ENCODE measurements around the gene CIAO2A.
"Not testable (repeated sequence)": the region's sequence is repeated elsewhere in the genome, so short reads cannot be mapped to it uniquely, and the experiment has no call there.

CIAO2A gene

DNA sequence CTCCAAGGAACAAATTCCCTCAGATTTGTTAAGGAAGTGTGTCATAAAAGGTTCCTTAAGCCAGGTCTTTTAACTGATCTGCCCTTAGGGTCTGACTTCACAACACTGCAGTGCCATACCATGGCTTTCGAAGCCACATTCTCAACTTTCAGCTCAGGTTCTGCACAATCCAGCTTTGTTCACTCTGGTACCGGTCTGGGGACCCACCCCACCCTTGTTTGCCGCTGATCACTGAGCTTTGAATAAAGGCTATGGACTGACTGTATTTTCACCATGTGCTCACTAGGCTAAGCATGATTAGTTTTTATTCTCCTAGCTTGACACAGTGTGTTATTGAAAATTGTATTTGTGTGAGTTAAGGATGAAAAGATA, 18.0 kb upstream of the CIAO2A start:
- no peak for DNase-seq

DNA sequence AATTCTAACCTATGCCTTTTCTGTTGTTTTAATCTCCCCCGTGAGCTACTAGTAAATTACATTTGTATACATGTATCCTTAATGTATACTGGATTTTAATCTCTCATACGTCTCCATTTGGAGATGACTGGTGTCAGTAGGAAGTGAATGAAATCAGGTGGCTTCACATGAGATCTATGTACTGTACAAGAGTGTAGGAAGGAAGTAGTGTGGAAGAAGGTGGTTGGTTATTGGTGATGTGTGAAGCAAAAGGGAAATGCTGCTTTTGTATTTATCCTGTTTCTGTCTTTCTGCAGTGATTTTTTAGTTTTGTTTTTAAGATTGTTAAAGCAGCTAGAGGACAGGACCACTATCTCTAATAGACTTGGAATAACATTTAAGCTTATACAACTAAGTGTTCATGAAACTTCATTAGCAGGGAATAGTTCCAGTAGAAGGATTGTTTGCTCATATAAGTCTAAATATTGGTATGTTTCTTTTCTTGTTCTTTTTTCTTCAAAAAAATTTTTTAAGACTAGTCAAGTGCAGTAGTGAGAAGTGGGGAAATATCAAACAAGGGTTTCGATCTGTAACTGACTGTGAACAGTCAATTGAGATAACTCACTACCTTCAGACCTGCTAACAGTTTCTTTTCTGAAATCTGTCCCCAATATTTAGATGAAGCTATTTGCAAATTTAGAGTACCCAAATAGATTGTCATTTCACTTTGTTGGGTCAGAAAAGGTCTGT, 17.5 kb upstream of the CIAO2A start:
- no peak for DNase-seq

DNA sequence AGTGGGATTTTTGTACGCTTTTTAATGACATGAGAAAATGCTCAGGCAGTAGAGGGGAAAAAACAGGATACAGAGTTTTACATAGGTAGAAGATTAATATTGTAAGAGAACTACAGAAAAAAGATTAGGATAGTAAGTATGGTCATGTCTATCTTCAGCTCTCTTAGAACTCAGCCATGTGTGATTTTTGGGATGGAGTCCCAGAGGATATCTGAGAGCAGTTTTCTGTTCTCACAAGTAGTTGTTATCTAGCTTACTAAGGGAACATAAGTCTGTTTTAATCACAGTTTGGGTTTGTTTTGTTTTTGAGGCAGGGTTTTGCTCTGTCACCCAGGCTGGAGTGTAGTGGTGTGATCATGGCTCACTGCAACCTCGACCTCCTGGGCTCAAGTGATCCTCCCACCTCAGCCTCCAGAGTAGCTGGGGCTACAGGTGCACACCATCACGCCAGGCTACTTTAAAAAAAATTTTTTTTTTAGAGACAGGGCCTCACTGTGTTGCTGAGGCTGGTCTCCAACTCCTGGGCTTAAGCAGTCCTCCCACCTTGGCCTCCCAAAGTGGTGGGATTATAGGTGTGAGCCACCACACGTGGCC, 16.6 kb upstream of the CIAO2A start:
- DNase-seq: not testable (repeated sequence)

DNA sequence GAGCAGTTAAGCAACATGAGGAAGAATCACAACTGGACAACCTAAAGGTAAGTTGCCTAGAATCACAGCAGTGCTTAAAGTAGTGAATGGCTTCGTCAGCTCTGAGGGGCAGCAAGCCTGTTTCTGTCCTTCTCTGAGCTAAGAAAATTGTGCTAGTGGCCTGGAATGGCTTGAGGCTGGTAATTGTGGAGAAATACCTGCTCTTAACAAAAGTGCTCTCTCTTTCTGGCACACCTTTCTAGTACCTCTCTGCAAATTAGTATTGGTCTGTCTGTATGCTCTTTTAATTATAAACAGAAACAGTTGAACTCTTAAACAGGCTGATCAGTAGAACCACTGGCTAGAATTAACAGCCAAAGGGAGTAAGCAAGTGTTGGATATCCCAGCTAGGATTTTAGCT, 13.7 kb upstream of the CIAO2A start:
- no peak for DNase-seq

DNA sequence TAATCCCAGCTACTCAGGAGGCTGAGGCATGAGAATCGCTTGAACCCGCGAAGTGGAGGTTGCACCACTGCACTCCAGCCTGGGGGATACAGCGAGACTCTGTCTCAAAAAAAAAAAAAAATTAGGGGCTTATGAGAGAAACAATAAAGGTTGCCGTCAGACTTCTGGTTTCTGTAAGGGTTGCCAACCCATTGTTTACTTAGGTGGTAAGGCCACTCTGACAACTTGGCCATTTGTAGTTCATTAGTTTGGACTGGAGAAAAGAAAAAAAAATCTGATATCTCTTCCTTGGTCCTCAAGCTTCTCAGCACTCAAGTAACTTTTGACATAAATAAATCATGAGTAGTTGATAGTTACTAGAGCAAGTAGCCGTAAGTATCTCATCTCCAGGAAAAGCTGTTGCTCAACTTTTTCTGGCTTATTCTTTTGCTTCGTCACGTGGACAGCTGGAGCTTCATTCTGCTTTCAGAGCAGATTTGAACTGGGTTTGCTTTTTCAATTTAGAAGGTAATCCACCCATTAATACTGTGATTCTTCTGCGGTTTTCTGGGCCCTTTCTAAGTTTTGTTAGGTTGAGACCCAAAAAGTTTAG, 11.6 kb upstream of the CIAO2A start:
- DNase-seq: no peak

DNA sequence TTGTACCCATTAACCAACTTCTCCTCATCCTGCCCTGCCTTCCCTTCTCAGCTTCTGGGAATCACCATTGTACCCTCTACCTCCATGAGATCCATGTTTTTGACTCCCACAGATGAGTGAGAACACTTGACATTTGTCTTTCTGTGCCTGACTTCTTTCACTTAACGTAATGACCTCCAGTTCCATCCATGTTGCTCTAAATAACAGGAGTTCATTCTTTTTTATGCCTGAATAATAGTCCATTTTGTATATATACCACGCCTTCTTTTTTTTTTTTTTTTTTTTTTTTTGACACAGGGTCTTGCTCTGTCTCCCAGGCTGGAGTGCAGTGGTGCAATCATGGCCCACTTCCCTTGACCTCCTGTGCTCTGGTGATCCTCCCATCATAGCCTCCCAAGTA, 8.9 kb upstream of the CIAO2A start:
- DNase-seq: no peak

DNA sequence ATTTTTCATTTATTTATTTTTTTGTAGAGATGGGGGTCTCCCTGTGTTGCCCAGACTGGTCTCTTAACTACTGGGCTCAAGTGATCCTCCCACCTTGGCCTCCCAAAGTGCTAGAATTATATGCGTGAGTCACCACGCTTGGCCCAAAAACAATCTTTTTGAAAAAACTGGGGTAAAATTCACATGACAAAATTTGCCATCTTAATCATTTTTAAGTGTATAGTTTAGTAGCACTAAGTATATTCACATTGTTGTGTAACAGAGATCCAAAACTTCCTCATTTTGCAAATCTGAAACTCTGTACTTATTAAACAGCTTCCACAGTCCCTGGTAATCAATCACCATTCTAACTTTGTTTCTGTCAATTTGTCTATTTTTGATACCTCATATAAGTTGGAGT, 7.3 kb upstream of the CIAO2A start:
- DNase-seq: no peak

DNA sequence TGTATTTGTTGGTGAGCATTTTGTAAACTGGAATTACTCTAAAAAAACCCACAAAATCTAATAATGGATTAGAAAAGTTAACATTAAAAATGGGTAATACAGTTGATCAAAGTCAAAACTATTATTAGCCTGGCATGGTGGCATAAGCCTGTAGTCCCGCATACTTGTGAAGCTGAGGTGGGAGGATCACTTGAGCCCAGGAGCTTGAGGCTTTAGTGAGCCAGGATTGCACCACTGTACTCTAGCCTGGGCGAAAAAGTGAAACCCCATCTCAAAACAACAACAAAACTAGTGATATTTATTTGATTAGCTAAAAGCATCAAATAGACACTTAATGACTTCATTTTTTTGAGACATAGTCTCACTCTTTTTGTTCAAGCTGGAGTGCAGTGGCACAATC, 5.7 kb upstream of the CIAO2A start:
- DNase-seq: no peak

DNA sequence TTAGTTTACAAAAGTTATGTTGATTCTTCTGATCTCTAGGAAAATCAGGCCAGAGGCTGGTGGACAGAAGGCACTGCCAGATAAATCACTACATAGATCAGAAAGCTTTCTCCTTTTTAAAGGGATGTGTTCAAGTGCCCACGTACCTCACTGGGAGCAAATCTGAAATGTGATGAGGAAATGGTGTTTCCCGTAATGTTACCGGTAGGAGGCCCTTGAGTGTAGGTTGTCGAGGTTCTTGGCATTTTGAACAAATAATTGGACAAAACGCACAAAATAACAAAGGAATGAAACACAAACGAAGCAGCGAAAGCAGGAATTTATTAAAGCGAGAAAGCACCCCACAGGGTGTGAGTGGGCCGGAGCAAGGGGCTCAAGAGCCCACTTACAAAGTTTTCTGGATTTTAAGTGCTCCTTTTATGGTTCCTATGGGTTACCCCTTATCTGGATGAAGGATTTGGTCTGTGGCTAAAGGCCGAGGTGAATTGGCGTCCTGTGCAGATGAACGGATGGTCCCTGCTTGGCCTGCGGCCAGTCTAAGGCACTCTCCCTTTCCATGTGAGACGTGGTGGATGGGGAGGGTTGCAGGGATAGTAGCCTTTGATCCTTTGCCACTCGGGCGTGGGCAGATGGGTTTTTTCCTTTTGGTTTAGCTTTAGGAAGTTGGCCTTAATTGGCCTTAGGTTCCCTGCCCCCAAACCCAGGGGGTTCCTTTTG, 3.2 kb upstream of the CIAO2A start:
- peak; percentile 10 for DNase-seq

DNA sequence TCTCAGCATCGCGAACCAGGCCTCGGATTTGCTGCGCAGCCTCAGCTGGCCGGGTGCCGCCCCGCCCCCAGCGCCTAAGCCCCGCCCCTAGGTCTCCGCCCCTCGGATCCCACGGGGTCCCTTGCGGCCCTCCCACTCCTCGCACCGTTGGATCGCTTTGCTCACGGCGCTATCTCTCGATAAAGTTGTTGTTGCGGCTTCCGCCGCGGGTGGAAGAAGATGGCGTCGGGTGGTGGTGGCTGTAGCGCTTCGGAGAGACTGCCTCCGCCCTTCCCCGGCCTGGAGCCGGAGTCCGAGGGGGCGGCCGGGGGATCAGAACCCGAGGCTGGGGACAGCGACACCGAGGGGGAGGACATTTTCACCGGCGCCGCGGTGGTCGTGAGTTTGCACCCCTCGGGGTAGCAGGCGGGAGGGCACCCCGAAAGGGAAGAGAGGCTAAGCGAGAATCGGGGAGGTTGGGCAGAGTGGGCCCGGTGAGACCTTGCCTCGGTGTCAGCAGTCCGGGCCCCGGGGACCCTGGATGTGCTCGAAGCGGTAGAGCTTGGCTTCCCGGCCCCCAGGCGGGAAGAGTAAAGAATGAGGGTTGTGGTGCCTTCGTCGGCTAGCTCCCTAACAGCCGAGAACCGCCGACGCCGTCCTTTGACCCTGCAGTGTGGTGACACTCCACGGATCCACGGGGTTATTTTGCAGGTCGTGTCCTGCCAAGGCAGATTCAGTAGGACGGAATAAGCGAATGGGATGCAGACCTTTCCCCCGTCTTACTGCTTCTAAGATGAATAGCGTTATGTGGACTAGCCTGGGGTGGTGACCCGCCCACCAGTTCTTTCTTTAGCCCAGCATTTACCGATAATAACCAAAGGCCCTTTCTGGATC, 2.4 kb upstream of the CIAO2A start, which contains the start of gene SNX1:
Gene SNX1, plus strand, starts transcription at position 188 of the 873 bp plus-strand sequence. Its CDS starts 32 bp downstream, at position 220.
- DNase-seq: peak; percentile 93

DNA sequence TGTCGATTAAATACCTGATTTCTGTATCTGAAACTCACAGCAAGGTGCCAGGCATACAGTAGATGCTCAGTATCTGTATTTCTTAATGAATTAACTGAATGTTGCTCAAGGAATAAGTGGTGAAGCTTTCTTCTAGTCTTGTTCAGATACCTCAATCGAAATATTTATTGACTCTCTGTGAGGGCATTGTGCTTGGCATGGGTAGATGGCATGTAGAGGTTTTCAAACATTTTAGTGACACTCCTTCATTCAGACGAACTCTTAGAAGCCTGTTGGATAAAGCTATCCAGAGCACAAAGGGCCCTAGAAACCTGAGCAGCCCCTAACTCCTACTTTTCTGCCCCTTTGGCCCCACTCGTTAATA, 1.8 kb upstream of the CIAO2A start:
- no peak for DNase-seq

DNA sequence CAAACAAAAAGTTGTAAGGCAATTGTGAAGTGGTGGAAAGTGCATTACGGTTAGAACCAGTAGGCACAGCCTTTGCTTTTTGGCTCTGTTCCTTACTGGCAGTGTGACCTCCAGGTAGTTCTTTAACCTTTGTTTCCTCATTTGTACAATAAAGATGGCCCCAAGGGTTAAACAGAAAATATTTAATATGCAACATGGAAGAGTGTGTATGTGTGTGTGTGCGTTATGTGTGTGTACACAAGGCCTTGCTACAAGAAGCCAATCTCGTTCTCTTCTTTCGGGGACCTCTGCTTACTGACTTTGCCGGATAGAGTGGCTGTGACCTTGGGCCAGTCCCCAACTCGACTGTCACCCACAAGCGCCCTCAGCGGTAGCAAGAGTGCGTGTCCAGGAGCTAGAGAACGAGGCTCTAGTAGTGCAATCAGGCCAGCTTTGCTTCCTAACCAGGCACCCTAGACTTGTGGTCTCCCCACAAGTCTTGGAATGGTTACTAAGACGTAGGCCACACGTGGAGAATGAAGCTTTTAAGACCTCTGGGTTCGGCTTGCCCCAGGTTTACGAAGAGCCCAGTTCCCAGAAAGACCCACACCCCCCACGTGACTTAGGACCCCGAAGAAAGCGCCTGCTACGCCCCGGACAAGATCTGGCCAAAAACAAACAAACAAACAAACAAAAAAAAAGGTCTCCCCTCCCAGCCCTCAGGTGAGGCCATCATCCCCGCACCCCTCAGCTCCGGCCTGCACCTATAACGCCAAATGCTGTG, 593 bp downstream of the CIAO2A start:
- DNase-seq: peak; percentile 17

DNA sequence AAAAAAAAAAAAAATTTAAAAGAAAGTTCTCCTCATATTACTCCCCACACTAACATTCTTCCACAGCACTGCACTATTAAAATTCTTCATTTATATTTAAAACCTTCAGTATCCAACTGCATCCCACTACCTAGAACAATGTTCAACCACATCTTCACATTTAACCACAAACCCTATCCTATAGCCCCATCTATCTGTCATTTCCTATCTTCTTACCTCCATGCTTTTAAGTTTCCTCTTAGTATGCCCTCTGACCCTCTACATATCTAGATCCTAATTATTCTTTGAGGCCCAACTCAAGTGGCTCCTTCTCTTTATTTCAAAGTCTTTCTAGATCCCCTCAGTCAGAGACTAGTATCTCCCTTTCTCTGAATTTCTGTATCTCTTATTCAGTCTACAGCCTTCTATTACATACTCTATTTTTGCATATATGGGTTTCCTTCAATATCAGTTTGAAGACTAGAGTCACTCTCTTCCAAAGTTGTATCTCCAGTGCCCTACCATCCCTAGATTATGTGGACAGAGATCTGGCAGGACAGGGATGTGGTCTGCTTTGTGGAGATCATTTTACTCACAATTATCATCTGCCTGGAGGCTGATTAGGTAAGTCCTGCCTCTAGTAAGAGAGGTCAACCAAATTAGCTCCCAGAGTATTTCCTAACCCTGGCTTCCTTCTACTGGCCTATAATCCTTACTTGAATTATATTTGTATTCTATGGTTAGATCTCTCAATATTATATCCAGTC, 1.4 kb downstream of the CIAO2A start:
- DNase-seq: peak; percentile 52

DNA sequence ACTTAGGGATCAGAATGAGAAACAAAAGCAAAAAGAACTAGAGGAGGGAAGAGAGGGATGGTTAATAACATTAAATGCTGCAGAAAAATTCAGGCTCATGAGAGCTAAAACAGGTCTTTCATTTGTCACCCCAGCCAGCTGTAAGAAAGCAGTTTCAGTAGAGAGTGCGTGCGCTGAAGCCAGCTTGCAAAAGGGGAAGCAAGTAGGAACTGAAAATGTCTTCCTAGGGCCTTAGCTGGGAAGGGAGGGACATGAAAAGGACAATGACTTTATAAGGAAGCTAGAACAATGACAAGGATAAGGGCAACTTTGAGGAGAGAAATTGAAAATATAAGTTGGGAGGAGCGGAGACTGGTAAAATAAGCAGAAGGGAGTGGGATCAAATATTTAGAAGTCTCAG, 3.1 kb downstream of the CIAO2A start:
- DNase-seq: no peak

DNA sequence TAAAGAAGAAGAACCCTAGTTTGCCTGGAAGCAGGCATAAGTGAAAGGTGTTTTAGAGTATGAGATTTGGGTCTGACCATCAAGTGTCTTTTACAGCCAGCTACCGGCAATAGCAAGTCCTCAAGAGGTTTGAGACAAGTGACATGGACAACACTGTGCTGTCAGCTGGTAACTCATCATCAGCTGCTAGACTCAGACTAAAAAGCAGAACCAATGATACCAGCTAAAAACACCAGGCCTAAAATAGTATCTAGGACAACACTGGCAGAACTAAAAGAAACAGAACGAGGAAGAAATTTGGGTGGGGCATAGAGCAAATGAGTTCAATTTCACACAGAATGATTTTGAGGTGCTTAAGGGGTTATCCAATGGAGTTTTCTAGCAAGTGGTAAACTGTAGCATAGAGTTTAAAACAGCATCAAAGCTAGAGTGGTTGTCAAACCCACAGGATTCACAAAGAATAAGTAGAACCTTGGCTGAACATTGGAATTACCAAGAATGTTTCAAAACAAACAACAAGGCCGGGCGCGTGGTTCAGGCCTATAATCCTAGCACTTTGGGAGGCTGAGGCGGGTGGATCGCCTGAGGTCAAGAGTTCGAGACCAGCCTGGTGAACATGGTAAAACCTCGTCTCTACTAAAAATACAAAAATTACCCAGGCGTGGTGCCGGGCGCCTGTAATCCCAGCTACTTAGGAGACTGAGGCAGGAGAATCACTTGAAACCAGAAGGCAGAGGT, 3.9 kb downstream of the CIAO2A start:
- no peak for DNase-seq

DNA sequence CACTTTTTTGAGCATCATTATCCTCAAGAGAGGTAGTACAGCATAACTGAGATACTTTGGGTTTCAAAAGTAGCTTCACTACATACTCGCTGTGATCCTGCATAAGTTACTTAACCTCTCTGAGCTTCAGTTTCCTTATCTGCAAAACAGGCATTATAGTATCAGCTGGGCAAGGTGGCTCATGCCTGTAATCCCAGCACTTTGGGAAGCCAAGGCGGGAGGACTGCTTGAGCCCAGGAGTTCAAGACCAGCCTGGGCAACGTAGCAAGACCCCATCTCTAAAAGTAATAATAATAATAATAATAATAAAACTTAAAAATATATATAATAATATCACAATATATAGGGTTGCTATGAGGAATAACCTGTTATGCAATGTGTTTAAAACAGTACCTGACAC, 10.9 kb downstream of the CIAO2A start:
- DNase-seq: no peak

DNA sequence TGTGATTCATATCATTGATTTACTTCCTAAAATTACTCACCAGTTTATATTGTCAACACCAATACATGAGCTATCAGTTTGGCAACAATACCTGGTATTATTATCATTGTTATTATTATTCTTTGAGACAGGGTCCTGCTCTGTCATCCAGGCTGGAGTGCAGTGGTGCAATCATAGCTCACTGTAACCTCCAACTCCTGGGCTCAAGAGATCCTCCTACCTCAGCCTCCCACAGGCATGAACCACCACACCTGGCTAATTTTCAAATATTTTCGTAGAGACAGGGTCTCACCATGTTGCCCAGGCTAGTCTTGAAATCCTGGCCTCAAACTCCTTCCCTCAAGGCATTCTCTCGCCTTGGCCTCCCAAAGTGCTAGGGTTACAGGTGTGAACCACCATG, 20.1 kb downstream of the CIAO2A start:
- not testable (repeated sequence) for DNase-seq

DNA sequence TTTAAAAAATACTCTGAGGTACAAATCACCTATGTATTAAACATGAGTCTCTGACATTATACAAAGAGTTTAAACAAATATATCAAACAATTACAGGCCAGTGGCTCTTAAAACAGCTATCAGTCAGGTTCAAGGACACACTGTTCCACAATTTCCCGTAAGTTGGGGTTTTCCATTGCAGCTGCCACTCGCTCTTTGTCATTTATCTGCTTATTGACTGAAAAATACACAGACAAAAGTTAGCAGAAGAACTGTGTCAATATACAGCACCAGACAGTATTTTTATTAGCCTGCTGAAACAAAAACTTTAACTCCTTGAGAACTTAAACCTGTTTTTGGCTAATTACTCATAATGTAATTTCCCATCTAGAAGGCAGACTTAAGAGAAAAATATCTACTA, 20.8 kb downstream of the CIAO2A start:
- DNase-seq: no peak

DNA sequence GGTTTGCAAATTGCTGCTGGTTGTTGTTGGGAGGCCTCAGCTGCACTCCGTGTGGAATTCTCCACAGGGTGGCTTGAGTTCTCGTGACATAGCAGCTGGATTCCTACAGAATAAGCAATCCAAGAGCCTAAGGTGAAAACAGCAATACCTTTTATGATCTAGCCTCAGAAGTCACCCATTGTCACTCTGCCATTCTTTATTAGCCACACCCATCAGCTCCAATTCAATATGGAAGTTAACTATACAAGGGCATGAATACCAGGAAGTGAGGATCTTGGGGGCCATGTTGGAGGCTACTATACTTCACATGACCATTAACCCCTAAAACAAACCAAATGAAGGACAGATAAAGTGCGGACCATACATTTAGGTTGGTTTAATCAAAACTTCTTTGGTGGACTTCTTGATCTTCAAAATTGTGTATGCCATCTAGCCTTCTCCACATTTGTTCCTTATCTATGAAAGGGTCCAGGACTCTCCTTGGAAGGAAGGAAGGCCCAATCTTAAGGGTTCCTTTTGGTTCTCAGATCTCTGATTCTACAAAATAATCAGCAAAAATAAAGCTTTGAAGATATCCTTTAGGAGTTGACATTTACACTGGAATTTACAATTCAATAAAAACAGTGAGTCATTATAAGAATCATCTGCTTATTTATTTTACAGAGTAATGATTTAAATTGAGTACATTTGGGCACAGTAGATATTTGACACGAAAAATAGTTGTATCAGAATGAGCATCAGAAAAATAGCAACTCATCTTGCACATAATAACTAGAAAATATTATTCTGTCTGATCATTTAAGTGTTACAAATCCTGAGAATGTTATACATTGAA, 21.5 kb downstream of the CIAO2A start:
- no peak for DNase-seq

Measured in central memory CD4-positive, alpha-beta T cell (primary cell).